AG04449 (cell line): ENCODE measurements around the gene CD63.

Experiments used
- CTCF ChIA-PET: fragments of 350-600 bp; formaldehyde crosslinking; extraction: SDS; loops from one replicate; lab custom pipeline; 2021; ENCODE audit warnings: antibody characterized with exemption; lab: Yijun Ruan, JAX
- POLR2A ChIA-PET: fragments of 400-600, 350-600 bp; formaldehyde crosslinking; extraction: SDS; loops from one replicate; lab custom pipeline; 2020; ENCODE audit warnings: antibody characterized with exemption, inconsistent platforms; lab: Yijun Ruan, JAX
- DNase-seq: peaks from one replicate; pipeline ENCODE4 v3.0.0-alpha.2; 2010; ENCODE audit warnings: low read depth, low spot score
- H3K4me3 ChIP-seq: 2 replicates; pipeline ENCODE4 v1.5.1; 2011; ENCODE audit warnings: low read depth, mild to moderate bottlenecking, control low read depth, low read length
- CTCF ChIP-seq: IDR thresholded peaks from one replicate; pipeline ENCODE4 v1.5.1; 2011; ENCODE audit warnings: mild to moderate bottlenecking, moderate library complexity, low read length, control low read depth, inconsistent platforms; ENCODE audit not compliant: insufficient read depth; ENCODE audit errors: missing control alignments

Gene CD63

GRCh38 chr12:55728939-55729818 lies at the start of gene CD63:
CD63 (minus strand) TSS chr12:55729009; CDS start chr12:55728341, 668 bp downstream.
- POLR2A ChIA-PET = interaction anchor here (0.6 to 2.2 kb wide), 13 partner anchors 9 to 792 kb away, joined by 3 to 39 read pairs (median 5); partner anchors contain the start of genes BLOC1S1, DNAJC14, GDF11 and ITGA7
- DNase-seq = no peak
- no peak for TF ChIP-seq CTCF
- CTCF ChIA-PET = interaction anchor here (0.7 to 4.3 kb wide), 12 partner anchors 8 to 460 kb away, joined by 3 to 63 read pairs (median 5); partner anchors contain the start of genes BLOC1S1 and SMARCC2
- peak within 1 kb of the TSS; percentile 88 for H3K4me3 ChIP-seq

- DNase-seq = no peak
- CTCF ChIA-PET = interaction anchor here (0.5 to 1.8 kb wide), 5 partner anchors 16 to 1808 kb away, joined by 3 to 9 read pairs (median 4); no protein-coding TSS in a partner anchor
- POLR2A ChIA-PET = no interaction called here
Measured at GRCh38 chr12:55777856-55778255, 49.0 kb upstream of the CD63 start.

GRCh38 chr12:55771736-55772135 lies 42.9 kb upstream of the CD63 start:
- ChIA-PET CTCF (interaction anchor here (0.9 to 1.9 kb wide), 7 partner anchors 9 to 169 kb away, joined by 3 to 6 read pairs (median 5); partner anchors contain the start of gene GDF11), POLR2A (interaction anchor here (1.3 kb wide), 1 partner anchor 28 kb away, joined by 5 read pairs; no protein-coding TSS in a partner anchor)
- no peak for TF ChIP-seq CTCF
- H3K4me3 ChIP-seq = no peak overlapping the region
- no peak for DNase-seq

More at GRCh38 chr12:55777856-55778255, 49.0 kb upstream of the CD63 start:
- H3K4me3 ChIP-seq = no peak overlapping the region
- no peak for TF ChIP-seq CTCF

GRCh38 chr12:55767156-55767555 lies 38.3 kb upstream of the CD63 start:
- ChIA-PET CTCF (interaction anchor here (1.0 to 2.1 kb wide), 5 partner anchors 20 to 174 kb away, joined by 3 to 8 read pairs (median 4); partner anchors contain the start of gene PYM1), POLR2A (interaction anchor here (1.0 kb wide), 1 partner anchor 51 kb away, joined by 3 read pairs; no protein-coding TSS in a partner anchor)
- DNase-seq = no peak
- TF ChIP-seq CTCF = no peak
- H3K4me3 ChIP-seq = no peak overlapping the region

- ChIA-PET CTCF (interaction anchor here (0.9 to 2.1 kb wide), 4 partner anchors 13 to 161 kb away, joined by 3 to 8 read pairs (median 3); partner anchors contain the start of gene PYM1), POLR2A (no interaction called here)
- TF ChIP-seq CTCF = no peak
- no peak overlapping the region for H3K4me3 ChIP-seq
- no peak for DNase-seq
Measured at GRCh38 chr12:55765736-55766290, 37.0 kb upstream of the CD63 start.
